HL-60 (cell line): ENCODE measurements around the gene UBAP2.

ENCODE experiments used
- DNase-seq, 2 experiments: peaks; one replicate each; pipeline ENCODE4 v3.0.0-alpha.2; 2010 to 2020; ENCODE audit warnings: low read depth in 1 of 2, low spot score in 1 of 2
- H3K27ac ChIP-seq: fragments of 250-450 bp; sonication (Bioruptor Pico); replicated peaks from 2 replicates; pipeline ENCODE4 v1.5.1; 2020; ENCODE audit warnings: mild to moderate bottlenecking, moderate library complexity
- H3K27me3 ChIP-seq: fragments of 250-450 bp; sonication (Bioruptor Pico); 2 replicates; pipeline ENCODE4 v1.5.1; 2021; ENCODE audit warnings: mild to moderate bottlenecking, moderate library complexity; ENCODE audit not compliant: insufficient read depth, poor library complexity, severe bottlenecking
- H3K4me3 ChIP-seq: replicated peaks from 2 replicates; pipeline ENCODE4 v1.5.1; 2011; ENCODE audit warnings: mild to moderate bottlenecking, control low read depth, low read length; ENCODE audit not compliant: insufficient read depth
- CTCF ChIP-seq: IDR thresholded peaks from one replicate; pipeline ENCODE4 v1.5.1; 2011; ENCODE audit warnings: low read length, control low read depth, inconsistent platforms; ENCODE audit not compliant: insufficient read depth
- GABPA ChIP-seq: IDR thresholded peaks from 2 replicates; pipeline ENCODE4 v1.6.1; 2012; ENCODE audit warnings: low read depth
- POLR2AphosphoS5 ChIP-seq: IDR thresholded peaks from 2 replicates; pipeline ENCODE4 v1.6.1; 2012; ENCODE audit warnings: low read depth
- REST ChIP-seq: IDR thresholded peaks from 2 replicates; pipeline ENCODE4 v1.6.1; 2012; ENCODE audit warnings: low read depth; ENCODE audit not compliant: insufficient replicate concordance
- SPI1 ChIP-seq: IDR thresholded peaks from 2 replicates; pipeline ENCODE4 v1.6.1; 2012; ENCODE audit warnings: low read depth, mild to moderate bottlenecking, borderline replicate concordance

UBAP2 gene

GRCh38 chr9:33992632-33993031 lies 56.1 kb downstream of the UBAP2 start:
- Histone ChIP-seq H3K27me3 (no peaks in the 10 kb centered on the region), H3K4me3 (no peak overlapping the region), H3K27ac (no peak overlapping the region)
- DNase-seq: no peak
- TF ChIP-seq REST: no peak
- no peak for TF ChIP-seq CTCF
- no peak for TF ChIP-seq SPI1
- TF ChIP-seq GABPA: no peak
- no peak for TF ChIP-seq POLR2AphosphoS5

- H3K27me3 ChIP-seq: no peaks in the 10 kb centered on the region
- TF ChIP-seq GABPA: no peak
- no peak for TF ChIP-seq SPI1
- TF ChIP-seq REST: no peak
- TF ChIP-seq POLR2AphosphoS5: no peak
- TF ChIP-seq CTCF: no peak
- no peak overlapping the region for H3K4me3 ChIP-seq
- no peak for DNase-seq
- H3K27ac ChIP-seq: no peak overlapping the region
Measured at GRCh38 chr9:33988219-33988890, 60.3 kb downstream of the UBAP2 start.

- no peak overlapping the region for H3K27ac ChIP-seq
- DNase-seq: no peak
- no peak overlapping the region for H3K4me3 ChIP-seq
Measured at GRCh38 chr9:33976414-33976813, 72.3 kb downstream of the UBAP2 start.

More at GRCh38 chr9:33976414-33976813, 72.3 kb downstream of the UBAP2 start:
- no peaks in the 10 kb centered on the region for H3K27me3 ChIP-seq
- no peak for TF ChIP-seq POLR2AphosphoS5
- TF ChIP-seq GABPA: no peak
- TF ChIP-seq SPI1: no peak
- no peak for TF ChIP-seq REST
- TF ChIP-seq CTCF: no peak
